ENCODE data around the gene GDNF. TPM values are rescaled to one million over a fixed set of nuclear protein-coding genes. Genes with fewer than 3 reads are reported as not detected.

The GDNF gene
- total RNA-seq, 1 donor from 2014 or later, result 0.30 TPM

GRCh38 chr5:37831821-37832534 is 7.9 kb downstream of the GDNF start:
- DNase-seq (ENCODE audit: low spot score), result no peak
- intact Hi-C loops (cut with DNase I), result no loop called here

- intact Hi-C loops (cut with DNase I), result no loop called here
- no peak for DNase-seq (ENCODE audit: low spot score)
Observed at GRCh38 chr5:37830348-37830747, 9.5 kb downstream of the GDNF start.

- intact Hi-C loops (cut with DNase I), result no loop called here
- DNase-seq (ENCODE audit: low spot score), result no peak
Observed at GRCh38 chr5:37825334-37825915, 14.4 kb downstream of the GDNF start.

- no peak for DNase-seq (ENCODE audit: low spot score)
Observed at GRCh38 chr5:37823433-37824152, 16.2 kb downstream of the GDNF start.

GRCh38 chr5:37816883-37817282 is 23.0 kb downstream of the GDNF start:
- DNase-seq (ENCODE audit: low spot score), result no peak
- intact Hi-C loops (cut with DNase I), result no loop called here

More at GRCh38 chr5:37823433-37824152, 16.2 kb downstream of the GDNF start:
- intact Hi-C loops (cut with DNase I), result no loop called here

GRCh38 chr5:37816331-37816730 is 23.5 kb downstream of the GDNF start:
- DNase-seq (ENCODE audit: low spot score), result no peak
- intact Hi-C loops (cut with DNase I), result no loop called here

- intact Hi-C loops (cut with DNase I), result no loop called here
- no peak for DNase-seq (ENCODE audit: low spot score)
Observed at GRCh38 chr5:37815913-37816312, 23.9 kb downstream of the GDNF start.

GRCh38 chr5:37814699-37815098 is 25.1 kb downstream of the GDNF start:
- no peak for DNase-seq (ENCODE audit: low spot score)
- intact Hi-C loops (cut with DNase I), result no loop called here

- intact Hi-C loops (cut with DNase I), result no loop called here
Observed at GRCh38 chr5:37812365-37812764, 27.5 kb downstream of the GDNF start.

GRCh38 chr5:37811866-37812265 is 28.0 kb downstream of the GDNF start:
- intact Hi-C loops (cut with DNase I), result no loop called here
- no peak for DNase-seq (ENCODE audit: low spot score)

More at GRCh38 chr5:37812365-37812764, 27.5 kb downstream of the GDNF start:
- DNase-seq (ENCODE audit: low spot score), result no peak

- intact Hi-C loops (cut with DNase I), result no loop called here
- DNase-seq (ENCODE audit: low spot score), result no peak
Observed at GRCh38 chr5:37810311-37810710, 29.5 kb downstream of the GDNF start.

- DNase-seq (ENCODE audit: low spot score), result no peak
- intact Hi-C loops (cut with DNase I), result no loop called here
Observed at GRCh38 chr5:37808945-37809344, 30.9 kb downstream of the GDNF start.

GRCh38 chr5:37807621-37808301 is 32.1 kb downstream of the GDNF start:
- no peak for DNase-seq (ENCODE audit: low spot score)
- intact Hi-C loops (cut with DNase I), result no loop called here

- intact Hi-C loops (cut with DNase I), result no loop called here
- DNase-seq (ENCODE audit: low spot score), result no peak
Observed at GRCh38 chr5:37807015-37807414, 32.8 kb downstream of the GDNF start.

- intact Hi-C loops (cut with DNase I), result no loop called here
- no peak for DNase-seq (ENCODE audit: low spot score)
Observed at GRCh38 chr5:37806476-37806875, 33.4 kb downstream of the GDNF start.

GRCh38 chr5:37806016-37806415 is 33.8 kb downstream of the GDNF start:
- intact Hi-C loops (cut with DNase I), result no loop called here
- DNase-seq (ENCODE audit: low spot score), result no peak

GRCh38 chr5:37804401-37804800 is 35.4 kb downstream of the GDNF start:
- intact Hi-C loops (cut with DNase I), result no loop called here
- no peak for DNase-seq (ENCODE audit: low spot score)

- intact Hi-C loops (cut with DNase I), result no loop called here
- no peak for DNase-seq (ENCODE audit: low spot score)
Observed at GRCh38 chr5:37803487-37803886, 36.4 kb downstream of the GDNF start.

- no peak for DNase-seq (ENCODE audit: low spot score)
- intact Hi-C loops (cut with DNase I), result no loop called here
Observed at GRCh38 chr5:37801521-37801920, 38.3 kb downstream of the GDNF start.

- no peak for DNase-seq (ENCODE audit: low spot score)
- intact Hi-C loops (cut with DNase I), result no loop called here
Observed at GRCh38 chr5:37799865-37800421, 39.9 kb downstream of the GDNF start.

Measured in cardiac septum (tissue), 1 donor.